ENCODE measurements around the gene TMC1.
"Not testable (repeated sequence)": the region's sequence is repeated elsewhere in the genome, so short reads cannot be mapped to it uniquely, and the experiment has no call there.

The TMC1 gene

DNA sequence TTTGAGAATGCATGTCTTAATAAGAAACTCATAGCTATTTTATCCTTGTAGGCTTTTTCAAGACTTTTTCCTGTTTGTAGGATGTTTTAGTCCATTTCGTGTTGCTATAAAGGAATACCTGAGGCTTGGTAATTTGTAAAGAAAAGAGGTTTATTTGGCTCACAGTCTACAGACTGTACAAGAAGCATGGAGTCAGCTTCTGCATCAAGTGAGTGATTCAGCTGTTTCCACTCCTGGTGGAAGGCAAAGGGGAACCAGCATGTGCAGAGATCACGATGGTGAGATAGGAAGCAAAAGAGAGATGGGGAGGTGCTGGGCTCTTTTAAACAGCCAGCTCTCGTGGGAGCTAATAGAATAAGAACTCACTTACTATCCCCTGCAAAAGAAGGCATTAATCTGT, 254.2 kb downstream of the TMC1 start:
- DNase-seq: no peak

DNA sequence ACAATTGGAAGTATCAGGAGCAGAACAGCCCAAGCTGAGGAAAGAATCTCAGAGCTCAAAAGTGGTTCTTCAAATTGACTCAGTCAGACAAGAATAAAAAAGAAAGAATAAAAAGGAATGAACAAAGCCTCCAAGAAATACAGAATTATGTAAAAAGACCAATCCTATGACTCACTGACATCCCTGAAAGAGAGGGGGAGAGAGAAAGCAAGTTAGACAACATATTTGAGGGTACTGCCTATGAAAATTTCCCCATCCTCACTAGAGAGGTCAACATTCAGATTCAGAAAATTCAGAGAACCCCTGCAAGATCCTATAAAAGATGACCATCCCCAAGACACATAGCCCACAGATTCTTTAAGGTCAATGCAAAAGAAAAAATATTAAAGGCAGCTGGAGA, 258.2 kb downstream of the TMC1 start:
- DNase-seq: no peak

DNA sequence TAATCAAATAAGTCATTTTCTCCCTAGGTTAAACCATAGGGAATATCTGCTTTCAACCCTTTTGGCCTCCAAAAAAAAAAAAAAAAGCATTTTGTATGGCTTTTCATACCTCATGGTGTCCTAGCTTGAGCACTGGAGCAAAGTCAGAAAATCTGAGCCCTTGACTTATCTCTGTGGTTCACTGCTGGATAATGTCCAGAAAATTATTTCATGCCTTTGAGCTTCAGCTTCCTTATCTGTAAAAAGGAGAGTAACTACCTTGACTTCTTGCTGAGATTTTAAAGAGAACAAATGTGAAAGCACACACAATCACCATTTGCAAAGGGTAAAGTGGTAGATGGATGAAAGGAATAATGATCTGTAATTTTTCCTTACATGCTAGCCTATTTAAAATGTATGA, 265.5 kb downstream of the TMC1 start:
- DNase-seq: no peak

DNA sequence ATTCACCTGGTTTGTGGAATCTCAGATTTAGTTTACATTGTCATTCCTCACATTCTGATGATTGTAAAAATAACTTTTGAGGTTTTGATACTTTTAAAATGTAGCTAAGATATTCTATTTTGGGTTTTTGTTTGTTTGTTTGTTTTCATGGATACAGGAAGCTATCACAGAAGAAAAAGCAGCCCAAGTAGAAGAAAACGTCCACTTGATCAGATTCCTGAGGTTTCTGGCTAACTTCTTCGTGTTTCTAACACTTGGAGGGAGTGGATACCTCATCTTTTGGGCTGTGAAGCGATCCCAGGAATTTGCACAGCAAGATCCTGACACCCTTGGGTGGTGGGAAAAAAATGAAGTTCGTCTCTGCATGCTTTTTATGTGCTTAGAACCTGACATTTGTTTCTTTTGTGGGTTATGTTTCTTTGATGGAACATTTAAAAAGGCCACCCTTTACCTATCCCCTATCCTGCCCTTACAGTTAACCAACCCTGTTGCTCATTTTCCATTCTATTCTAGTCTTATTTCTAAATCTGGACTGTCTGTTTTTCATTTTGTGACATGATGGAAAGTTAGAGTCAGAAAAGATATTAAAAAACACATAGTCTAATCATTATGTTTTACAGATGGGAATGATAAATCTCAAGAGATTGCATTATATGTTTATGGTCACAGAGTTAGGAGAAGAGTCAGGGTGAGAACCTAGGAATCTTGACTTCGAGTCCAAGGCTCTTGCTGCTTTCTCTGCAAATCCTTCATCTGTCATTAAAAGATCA, 267.7 kb downstream of the TMC1 start:
- no peak for DNase-seq

DNA sequence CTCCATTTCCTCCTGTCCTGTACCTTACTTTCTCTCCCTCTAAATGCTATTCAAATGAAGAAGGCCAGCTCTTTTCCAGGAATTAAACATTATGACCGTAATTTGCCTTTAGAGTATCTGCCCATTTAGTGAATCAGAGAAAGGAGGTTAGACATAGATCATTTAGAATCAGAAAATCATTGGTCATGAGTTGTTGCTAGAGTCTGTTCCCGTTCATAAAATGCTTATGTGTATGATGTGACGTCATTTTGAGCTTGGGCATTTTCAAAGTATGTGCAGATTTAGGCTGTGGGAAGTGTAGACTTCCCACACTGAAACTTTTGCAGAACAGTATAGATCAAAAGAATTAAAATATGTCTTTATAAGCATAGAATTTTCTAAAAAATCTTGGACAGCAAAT, 268.5 kb downstream of the TMC1 start:
- DNase-seq: no peak

DNA sequence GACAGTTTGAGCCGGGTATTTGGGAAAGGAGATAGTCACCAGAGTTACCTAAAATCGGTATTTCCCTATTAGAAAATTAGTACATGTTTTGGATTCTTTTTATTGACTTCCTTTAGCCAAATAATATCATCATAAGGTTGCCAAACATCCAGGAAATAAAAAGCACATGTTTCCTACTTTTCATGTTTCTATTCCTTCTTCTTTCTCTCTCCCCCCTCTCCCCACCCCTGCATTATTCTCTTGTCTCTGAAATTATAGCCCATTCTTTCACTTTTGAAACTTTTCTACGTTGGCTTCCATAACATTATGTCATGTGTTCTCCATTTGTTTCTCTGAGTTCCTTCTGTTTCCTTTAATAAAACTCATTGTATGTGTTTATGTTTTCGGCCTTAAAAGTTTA, 269.6 kb downstream of the TMC1 start:
- DNase-seq: no peak

DNA sequence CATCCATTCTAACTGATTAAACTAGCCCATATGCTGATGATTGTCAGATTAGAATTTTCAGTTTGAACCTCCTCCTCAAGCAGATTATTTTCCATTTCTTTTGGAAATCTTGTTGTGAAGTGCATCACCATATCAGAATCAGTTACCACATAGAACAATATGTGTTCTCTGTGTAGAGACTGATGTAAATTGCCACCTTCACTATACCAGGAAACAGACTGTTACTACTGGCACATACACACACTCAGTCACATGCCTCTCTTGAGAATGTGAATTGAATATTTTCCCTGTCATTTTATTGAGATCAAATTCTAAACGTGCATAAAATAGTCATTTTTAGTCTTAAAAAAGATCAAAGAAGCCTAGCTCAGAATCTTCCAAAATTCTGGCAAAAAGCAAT, 270.0 kb downstream of the TMC1 start:
- DNase-seq: no peak

DNA sequence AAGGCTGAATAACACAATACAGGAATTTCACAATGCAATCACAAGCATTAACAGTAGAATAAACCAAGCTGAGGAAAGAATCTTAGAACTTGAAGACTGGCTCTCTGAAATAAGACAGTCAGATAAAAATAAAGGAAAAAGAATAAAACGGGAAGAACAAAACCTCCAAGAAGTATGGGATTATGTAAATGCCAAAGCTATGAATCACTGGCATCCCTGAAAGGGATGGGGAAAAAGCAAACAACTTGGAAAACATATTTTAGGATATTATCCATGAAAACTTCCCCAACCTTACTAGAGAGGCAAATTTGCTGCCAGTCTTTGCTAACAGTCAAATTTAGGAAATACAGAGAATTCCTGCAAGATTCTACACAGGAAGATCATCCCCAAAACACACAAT, 273.5 kb downstream of the TMC1 start:
- no peak for DNase-seq

DNA sequence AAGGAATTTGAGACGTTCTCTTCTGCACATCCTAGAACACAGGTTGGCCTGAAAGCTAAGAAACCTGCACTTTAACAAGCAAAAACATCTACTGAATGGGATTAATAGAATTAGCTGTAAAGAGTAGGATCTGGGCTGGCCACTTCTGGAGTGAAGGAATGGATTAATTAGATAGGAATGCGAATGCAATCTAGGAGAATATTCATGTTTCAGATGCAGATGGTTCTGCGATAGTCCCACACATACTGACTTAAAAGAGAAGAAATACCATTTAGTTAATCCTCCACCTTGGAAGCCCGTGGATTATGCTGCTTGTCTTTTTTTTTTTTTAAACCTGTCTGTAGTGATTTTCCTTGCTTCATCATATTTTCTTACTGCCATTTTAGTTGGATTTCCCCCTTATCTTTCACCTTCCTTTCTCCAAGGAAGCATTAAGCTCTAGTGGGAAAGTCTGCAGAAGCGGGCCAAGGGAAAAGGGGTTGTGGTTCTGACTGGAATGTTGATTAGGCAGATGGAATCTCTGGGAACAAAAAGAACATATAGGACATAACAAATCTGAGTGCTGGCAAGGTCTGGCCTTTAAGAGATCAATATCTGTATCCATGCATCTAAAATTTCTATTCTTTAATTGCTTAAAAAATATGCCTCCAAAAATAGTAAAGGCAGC, 279.1 kb downstream of the TMC1 start:
- DNase-seq: no peak

DNA sequence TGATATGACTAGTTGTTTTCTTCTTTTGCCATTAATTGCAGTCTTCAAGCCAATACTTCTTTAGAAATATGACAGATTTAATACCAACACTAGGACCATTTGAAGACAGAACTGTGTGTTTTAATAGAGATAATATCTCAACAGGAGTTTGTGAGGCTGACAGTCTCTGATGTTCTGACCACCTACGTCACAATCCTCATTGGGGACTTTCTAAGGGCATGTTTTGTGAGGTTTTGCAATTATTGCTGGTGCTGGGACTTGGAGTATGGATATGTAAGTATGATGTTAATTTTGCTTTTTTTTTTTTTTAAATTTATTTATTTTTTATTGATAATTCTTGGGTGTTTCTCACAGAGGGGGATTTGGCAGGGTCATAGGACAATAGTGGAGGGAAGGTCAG, 283.8 kb downstream of the TMC1 start:
- no peak for DNase-seq

DNA sequence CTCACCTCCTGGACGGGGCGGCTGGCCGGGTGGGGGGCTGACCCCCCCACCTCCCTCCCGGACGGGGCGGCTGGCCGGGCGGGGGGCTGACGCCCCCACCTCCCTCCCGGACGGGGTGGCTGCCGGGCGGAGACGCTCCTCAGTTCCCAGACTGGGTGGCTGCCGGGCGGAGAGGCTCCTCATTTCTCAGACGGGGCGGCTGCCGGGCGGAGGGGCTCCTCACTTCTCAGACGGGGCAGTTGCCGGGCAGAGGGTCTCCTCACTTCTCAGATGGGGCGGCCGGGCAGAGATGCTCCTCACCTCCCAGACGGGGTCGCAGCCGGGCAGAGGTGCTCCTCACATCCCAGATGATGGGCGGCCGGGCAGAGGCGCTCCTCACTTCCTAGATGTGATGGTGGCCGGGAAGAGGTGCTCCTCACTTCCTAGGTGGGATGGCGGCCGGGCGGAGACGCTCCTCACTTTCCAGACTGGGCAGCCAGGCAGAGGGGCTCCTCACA, 285.0 kb downstream of the TMC1 start:
- DNase-seq: not testable (repeated sequence)

DNA sequence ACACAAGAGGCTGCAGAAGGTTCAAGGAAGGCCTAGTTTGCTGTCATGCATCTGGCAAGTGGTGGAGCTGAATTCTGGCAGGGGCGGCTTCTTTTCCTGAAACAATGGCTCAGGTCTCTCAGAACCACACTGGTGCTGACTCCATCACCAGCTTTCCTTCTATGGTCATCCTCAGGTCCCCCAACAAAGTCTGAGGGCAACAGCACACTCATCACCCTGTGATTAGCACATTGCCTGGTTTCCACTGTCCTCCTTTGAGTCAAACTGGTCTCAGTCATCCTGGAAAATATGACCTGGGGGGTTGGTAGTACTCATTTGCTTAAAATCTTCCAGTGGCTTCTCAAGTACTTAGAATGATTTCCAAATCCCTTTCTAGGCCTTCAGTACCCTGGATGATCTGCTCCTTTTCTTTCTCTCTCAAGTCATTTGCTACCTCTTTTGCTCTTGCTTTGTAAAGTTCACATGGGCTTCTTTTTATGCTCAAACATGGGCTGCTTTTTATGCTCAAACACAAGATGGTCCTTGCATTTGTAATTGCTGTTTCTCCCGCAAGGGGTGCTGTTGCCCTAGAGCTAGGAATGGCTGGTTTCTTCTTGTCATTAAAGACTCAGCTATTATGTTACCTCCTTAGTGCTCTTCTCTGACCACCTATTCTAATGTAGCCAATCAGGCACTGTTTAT, 286.5 kb downstream of the TMC1 start:
- no peak for DNase-seq

DNA sequence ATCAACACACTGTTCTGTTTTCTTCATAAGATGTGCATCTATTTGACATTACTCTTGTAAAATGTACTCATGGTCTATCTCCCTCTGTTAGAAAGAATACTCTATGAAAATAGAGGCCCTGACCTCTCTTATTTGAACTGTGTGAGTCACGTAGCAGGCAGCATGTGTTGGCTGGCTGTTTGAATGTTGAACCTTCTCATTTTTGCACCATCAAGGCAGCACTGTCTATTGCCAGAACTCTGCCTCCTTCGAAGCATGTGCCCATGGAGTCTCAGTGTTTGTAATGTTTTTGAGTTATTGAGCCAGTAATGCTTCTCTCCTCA, 287.0 kb downstream of the TMC1 start:
- DNase-seq: no peak

DNA sequence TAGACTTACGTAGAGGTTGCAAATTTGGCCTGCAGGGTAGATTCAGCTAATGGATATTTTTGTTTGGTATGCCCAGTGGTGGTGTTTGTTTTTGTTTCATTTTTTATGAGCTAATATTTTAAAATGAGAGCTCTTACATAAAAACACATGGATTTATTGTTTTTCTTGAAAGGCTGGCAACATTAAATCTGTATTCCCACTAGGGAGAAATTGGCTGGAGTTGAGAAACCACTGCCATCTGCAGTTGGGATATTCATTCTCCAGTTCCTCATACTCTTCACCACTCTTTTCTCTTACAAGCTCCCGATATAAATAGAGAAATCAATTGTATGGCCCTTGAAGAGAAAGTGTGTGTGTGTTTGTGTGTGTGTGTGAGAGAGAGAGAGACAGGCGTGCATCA, 288.2 kb downstream of the TMC1 start:
- no peak for DNase-seq

DNA sequence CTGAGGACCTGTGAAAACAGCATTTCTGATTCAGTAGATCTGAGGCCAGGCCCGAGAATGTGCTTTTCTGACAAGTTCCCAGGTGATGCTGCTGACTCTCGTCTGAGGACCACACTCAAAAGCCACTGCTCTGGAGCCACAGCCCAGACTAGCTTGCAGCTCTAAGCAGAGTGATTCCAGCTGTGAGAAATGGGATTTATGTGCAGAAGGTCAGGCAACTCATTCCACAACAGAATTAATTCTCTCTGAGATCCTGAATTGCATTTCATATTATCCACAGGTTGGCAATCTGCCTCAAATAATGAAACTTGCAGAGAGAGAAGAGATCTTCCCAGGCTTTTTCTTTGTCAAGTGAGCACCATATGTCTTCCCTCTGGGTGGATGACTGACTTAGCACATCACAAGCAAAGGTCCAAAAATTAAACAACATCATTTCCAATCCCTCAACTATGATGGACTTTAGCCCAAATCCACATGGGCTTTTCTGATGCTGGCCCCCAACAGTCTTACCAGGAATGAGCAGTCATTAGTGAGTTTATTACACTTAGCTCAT, 291.2 kb downstream of the TMC1 start:
- DNase-seq: no peak

DNA sequence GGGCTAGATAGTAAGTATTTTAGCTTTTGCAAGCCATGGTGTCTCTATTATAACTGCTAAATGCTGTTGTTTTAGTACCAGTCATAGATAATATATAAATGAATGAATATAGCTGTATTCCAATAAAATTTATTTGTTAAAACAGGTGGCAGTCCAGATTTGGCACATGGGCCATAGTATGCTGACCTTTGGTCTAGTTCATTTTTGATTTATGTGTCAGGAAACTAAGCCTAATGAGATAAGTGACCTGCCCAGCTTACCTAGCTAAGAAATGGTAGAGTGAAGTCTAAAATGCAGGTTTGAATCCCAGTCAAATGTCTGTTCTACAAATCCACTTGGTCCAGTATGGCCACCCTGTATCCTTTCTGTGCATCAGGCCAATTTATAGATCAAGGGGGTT, 292.1 kb downstream of the TMC1 start:
- no peak for DNase-seq

DNA sequence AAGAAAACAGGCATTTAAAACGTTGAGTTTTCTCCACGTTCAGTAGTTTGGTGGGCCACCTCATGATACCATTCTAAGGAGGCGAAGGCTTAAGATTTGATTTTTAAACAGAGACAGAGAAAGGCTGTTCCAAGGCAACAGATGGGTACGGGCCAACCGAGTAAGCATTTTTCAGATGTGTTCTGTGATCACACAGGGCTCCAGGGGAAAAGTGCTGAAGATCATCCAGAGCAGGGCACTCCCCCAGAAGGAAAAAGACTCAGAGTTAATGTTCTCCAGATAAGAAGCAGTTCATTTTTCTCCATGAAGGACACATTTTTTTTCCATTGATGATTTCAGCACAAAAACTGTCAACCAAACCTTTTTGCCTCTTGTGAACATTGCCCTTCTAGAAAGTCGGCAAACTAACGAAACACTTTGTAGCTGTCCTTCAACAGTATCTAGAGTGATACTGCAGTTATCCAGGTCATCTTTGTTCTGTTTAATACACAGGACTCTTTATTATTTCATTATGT, 292.7 kb downstream of the TMC1 start:
- DNase-seq: no peak

DNA sequence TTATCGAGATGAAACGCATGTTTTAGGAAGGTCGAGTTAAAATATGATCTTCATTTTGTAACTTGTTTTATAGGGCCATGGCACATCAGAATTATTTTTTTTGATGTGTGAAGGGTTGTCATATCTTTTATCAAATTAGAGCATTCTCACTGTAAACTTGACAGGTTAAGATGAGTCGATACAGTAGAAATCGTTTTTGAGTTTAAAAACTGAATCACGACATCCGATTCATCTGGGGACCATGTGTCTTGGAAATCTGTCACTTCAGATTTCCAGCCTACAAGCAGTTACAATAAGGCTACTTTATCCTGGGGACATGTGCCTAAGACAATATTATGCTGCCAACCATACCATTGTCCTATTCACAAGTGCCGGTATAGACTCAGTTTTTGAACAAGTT, 295.3 kb downstream of the TMC1 start:
- DNase-seq: no peak

DNA sequence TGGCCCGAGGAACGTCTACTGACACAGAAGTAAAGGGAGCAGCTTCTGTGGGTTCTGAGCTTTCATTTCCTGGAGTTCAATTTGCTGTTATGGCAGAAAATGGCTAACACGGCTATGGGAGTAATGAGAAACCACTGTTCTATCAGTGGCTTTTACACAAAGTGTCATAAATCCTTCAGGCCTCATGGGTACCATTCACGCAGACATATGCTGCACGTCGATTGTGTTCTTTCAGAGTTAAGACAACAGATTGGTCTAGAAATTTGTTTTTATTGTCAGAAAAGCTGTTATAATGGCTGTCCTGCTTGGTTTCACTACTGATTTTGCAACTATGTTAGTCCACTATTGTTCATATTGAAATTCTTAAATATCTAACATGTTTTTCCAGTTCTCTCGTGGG, 296.0 kb downstream of the TMC1 start:
- no peak for DNase-seq

DNA sequence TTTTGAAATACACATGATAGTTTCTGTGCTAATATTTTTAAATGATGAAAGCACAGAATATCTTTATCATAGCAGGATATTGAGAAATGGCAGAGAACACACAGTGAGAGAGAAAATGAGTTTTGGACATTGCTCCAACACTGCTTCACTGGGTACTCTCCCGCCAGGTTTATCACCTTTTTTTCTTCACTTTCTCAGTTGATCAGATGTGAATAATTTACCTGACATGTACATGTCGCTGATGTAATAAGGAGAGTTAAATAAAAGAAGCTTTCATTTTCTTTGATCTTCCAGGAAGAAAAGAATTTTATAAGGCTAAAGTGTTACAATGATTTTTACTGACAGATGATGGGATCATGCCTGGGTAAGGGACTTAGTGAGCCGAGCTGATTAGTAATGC, 297.0 kb downstream of the TMC1 start:
- no peak for DNase-seq

DNA sequence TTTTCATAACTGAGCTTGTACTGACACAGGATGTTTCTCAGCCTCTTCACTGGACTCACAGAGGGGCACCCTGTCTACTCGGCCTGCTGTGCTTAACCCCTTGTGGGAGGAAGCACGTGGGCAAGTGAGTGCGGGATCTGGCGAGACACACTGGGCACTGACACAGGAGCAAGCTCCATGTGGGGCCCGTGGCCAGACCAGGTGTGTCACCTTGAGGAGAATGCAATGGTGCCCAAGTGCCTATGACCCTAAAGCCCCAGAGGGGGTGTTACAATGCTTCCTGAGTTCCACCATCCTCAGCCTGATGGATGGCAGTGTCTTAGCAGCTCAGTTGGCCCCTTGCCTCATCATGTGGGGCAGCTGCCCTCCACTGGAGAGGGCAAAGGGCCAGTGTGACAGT, 302.6 kb downstream of the TMC1 start:
- no peak for DNase-seq

DNA sequence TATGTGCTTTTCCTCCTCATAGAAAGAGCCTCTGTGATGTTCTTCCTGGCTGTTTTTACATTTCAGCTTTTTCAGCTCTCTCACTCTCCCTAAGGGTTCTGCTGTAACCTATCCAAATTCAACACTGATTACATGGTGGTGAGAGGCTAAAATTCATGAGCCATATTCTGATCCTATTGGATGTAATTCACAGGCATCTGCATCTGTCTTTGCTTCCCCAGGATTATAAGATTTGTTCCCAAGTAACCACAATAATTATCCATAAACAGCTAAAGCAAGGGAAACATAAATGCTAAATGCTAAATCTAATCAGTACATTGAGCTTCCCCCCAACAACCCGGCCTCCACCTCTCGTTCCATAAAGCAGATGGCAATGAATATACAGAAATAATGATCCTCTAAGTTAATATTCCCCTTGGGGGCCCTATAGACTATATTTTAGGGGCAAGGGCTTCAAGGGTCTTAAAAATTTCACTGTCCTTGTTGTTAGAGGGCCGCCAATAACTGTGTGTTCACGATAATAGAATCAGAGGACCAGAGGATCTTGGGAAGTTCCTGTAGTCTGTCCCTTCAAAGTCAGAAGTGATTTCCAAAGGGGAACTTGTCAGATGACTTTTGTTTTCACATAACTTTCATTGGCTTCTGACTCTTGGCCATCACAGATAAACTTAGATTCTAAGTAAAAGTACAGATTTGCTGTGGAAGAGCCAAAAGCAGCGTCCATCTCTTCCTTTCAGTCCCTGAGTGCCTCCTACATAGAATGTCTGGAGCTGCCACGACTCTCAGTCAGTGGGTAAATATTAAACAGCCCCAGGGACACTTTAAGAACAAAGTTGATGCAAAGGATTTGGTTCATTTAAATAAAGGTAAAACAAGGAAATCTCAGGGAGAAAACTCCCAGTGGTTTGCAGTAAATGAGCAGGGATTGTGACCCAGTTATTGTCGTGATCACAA, 305.9 kb downstream of the TMC1 start:
- DNase-seq: no peak
